ENCODE data around the gene ST6GAL1.

The ST6GAL1 gene

DNA sequence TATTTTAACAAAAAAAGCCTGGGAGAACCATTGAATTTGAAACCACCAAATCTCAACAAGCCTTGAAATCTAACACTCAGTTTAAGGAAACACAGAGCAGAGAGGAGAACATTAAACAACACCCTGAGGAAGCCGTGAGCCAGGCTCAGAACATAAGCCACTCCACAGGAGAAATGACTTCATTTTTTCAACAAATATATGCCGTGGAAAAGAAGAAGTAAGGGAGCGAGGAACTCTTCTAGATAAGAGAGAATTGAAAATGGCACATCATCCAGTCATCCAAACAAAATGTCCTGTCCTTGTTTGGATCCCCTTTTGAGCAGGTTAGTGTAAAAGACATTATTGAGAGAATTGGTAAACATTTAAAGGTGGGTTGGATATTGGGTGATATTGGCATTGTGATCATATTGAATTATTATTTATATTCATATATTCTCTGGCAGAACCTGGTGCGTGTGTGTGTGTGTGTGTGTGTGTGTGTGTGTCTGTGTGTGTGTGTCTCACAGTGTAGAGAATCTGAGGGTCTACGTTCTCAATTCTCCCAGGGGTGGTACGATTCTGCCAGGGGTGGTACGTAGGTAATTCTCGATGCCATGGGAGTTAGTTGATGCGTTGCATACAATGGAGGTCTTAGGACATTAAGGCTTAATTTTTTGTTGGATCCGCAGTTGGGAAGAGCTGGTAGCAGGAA is 94.4 kb downstream of the ST6GAL1 start:
- Histone ChIP-seq H4K20me1 (ENCODE audit: insufficient read depth) (no peaks in the 10 kb centered on the region), H3K9ac (no peak overlapping the region), H3K79me2 (ENCODE audit: insufficient read depth, low read depth) (no peaks in the 10 kb centered on the region), H3K4me2 (no peak overlapping the region), H3K27ac (no peak overlapping the region), H2AFZ (ENCODE audit: low read depth) (no peak overlapping the region), H3K36me3 (ENCODE audit: insufficient read depth) (no peaks in the 10 kb centered on the region), H3K4me1 (ENCODE audit: low read depth, poor library complexity, severe bottlenecking) (no peaks in the 10 kb centered on the region), H3K4me3 (IDR thresholded peaks at IDR 0.05; ENCODE audit: insufficient read depth, low read depth, low read length) (no peak overlapping the region), H3K27me3 (ENCODE audit: insufficient read depth, low read depth) (no peaks in the 10 kb centered on the region)
- TF ChIP-seq, protein P1, sequence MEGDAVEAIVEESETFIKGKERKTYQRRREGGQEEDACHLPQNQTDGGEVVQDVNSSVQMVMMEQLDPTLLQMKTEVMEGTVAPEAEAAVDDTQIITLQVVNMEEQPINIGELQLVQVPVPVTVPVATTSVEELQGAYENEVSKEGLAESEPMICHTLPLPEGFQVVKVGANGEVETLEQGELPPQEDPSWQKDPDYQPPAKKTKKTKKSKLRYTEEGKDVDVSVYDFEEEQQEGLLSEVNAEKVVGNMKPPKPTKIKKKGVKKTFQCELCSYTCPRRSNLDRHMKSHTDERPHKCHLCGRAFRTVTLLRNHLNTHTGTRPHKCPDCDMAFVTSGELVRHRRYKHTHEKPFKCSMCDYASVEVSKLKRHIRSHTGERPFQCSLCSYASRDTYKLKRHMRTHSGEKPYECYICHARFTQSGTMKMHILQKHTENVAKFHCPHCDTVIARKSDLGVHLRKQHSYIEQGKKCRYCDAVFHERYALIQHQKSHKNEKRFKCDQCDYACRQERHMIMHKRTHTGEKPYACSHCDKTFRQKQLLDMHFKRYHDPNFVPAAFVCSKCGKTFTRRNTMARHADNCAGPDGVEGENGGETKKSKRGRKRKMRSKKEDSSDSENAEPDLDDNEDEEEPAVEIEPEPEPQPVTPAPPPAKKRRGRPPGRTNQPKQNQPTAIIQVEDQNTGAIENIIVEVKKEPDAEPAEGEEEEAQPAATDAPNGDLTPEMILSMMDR (conservative IDR thresholded peaks at IDR 0.05; ENCODE audit: low read depth, low read length), result no peak

DNA sequence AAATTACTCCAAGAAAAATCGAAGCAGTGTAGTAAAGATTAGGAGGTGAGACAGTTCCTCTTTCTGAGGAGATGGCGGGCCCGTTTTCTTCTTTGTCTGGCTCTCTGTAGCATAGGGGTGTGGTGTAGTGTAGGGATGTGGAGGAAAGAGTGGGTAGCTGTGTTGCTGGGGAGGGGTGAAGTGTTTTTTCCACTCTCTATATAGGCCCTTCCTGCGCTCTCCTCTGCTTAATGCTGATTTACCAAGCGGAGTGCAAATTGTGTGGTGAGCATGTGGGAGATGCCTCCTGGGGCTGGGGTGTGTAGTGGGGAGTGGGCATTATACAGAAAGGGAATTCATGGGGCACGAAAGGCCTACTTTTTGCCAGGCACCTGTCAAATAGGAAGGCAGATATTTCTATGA is 94.9 kb downstream of the ST6GAL1 start:
- Histone ChIP-seq H3K4me1 (ENCODE audit: low read depth, poor library complexity, severe bottlenecking) (no peaks in the 10 kb centered on the region), H3K4me2 (no peak overlapping the region)

DNA sequence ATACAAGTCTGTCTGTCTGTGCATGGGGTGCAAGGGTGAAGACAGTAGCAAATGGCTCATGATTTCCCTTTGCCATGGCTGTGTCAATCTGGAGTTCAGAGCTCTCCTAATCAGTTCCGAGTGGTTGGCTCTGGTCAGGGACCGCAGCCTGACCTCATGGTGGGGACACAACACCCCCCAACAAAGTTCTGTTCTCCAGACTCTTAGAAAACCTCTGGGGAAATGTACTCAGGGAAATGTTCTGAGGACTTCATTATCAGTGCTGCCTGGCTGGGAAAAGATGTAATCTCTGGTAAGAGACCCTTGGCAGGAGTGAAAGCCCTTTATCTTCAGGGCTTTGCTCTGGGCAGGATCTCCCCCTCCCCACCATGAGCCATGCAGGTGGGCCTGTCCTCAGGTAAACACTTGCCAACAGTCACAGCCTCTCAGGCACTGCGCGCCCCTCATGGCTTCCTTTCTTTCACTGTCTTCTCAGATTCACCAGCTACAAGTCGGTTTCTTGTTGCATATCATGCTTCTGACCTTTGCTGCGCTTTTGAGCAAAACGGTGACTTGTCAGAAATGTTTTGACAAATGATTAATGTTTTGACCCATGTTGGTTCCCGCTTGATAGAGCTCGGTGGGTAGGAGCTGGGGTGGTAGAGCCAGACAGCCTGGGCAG is 95.5 kb downstream of the ST6GAL1 start:
- no peaks in the 10 kb centered on the region for H3K36me3 ChIP-seq (ENCODE audit: insufficient read depth)
- TF ChIP-seq, protein P1 (conservative IDR thresholded peaks at IDR 0.05; ENCODE audit: low read depth, low read length), result no peak
- H3K9ac ChIP-seq, result no peak overlapping the region
- no peaks in the 10 kb centered on the region for H3K79me2 ChIP-seq (ENCODE audit: insufficient read depth, low read depth)
- no peaks in the 10 kb centered on the region for H4K20me1 ChIP-seq (ENCODE audit: insufficient read depth)
- no peaks in the 10 kb centered on the region for H3K4me1 ChIP-seq (ENCODE audit: low read depth, poor library complexity, severe bottlenecking)
- no peak overlapping the region for H3K4me2 ChIP-seq
- H3K27ac ChIP-seq, result no peak overlapping the region
- no peak overlapping the region for H3K4me3 ChIP-seq (IDR thresholded peaks at IDR 0.05; ENCODE audit: insufficient read depth, low read depth, low read length)
- no peak overlapping the region for H2AFZ ChIP-seq (ENCODE audit: low read depth)
- H3K27me3 ChIP-seq (ENCODE audit: insufficient read depth, low read depth), result no peaks in the 10 kb centered on the region

More for the DNA sequence above, 94.9 kb downstream of the ST6GAL1 start:
- Histone ChIP-seq H3K9ac (no peak overlapping the region), H4K20me1 (ENCODE audit: insufficient read depth) (no peaks in the 10 kb centered on the region), H3K4me3 (IDR thresholded peaks at IDR 0.05; ENCODE audit: insufficient read depth, low read depth, low read length) (no peak overlapping the region), H3K27me3 (ENCODE audit: insufficient read depth, low read depth) (no peaks in the 10 kb centered on the region), H2AFZ (ENCODE audit: low read depth) (no peak overlapping the region), H3K36me3 (ENCODE audit: insufficient read depth) (no peaks in the 10 kb centered on the region), H3K27ac (no peak overlapping the region), H3K79me2 (ENCODE audit: insufficient read depth, low read depth) (no peaks in the 10 kb centered on the region)
- TF ChIP-seq, protein P1 (conservative IDR thresholded peaks at IDR 0.05; ENCODE audit: low read depth, low read length), result no peak

DNA sequence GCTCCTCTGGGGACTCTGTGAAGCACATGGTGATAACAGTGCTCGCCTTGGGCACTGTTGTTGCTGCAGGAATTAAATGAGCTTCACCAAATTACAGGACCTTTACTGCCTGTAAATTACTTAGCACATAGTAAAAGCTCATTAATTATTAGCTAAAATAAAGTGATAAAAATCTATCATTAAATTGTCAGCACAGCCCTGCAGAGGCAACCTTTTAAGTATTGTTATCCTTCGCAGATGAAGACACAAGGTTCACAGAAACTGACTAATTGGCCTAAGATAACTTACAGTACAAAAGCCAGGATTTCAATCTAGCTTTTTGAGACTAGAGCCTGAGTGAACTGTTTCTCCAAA is 96.0 kb downstream of the ST6GAL1 start:
- Histone ChIP-seq H3K79me2 (ENCODE audit: insufficient read depth, low read depth) (no peaks in the 10 kb centered on the region), H4K20me1 (ENCODE audit: insufficient read depth) (no peaks in the 10 kb centered on the region), H3K4me3 (IDR thresholded peaks at IDR 0.05; ENCODE audit: insufficient read depth, low read depth, low read length) (no peak overlapping the region), H3K4me1 (ENCODE audit: low read depth, poor library complexity, severe bottlenecking) (no peaks in the 10 kb centered on the region), H2AFZ (ENCODE audit: low read depth) (no peak overlapping the region), H3K36me3 (ENCODE audit: insufficient read depth) (no peaks in the 10 kb centered on the region), H3K9ac (no peak overlapping the region), H3K4me2 (no peak overlapping the region), H3K27me3 (ENCODE audit: insufficient read depth, low read depth) (no peaks in the 10 kb centered on the region), H3K27ac (no peak overlapping the region)
- TF ChIP-seq, protein P1 (conservative IDR thresholded peaks at IDR 0.05; ENCODE audit: low read depth, low read length), result no peak

All from KMS-11 (cell line).